ENCODE data around the gene KCNJ6.
"Not testable (repeated sequence)": the region's sequence is repeated elsewhere in the genome, so short reads cannot be mapped to it uniquely, and the experiment has no call there.

KCNJ6 gene, protein sequence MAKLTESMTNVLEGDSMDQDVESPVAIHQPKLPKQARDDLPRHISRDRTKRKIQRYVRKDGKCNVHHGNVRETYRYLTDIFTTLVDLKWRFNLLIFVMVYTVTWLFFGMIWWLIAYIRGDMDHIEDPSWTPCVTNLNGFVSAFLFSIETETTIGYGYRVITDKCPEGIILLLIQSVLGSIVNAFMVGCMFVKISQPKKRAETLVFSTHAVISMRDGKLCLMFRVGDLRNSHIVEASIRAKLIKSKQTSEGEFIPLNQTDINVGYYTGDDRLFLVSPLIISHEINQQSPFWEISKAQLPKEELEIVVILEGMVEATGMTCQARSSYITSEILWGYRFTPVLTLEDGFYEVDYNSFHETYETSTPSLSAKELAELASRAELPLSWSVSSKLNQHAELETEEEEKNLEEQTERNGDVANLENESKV
- long read RNA-seq, donor 1, result 0 reads
- long read RNA-seq, donor 2, result 0 reads
- long read RNA-seq, donor 3, result 0 reads
- long read RNA-seq, donor 4, result 0 reads
- long read RNA-seq, donor 5, result 0 reads
- long read RNA-seq, donor 6, result 0 reads
- long read RNA-seq, donor 7, result 0 reads
- long read RNA-seq, donor 8, result 0 reads

DNA sequence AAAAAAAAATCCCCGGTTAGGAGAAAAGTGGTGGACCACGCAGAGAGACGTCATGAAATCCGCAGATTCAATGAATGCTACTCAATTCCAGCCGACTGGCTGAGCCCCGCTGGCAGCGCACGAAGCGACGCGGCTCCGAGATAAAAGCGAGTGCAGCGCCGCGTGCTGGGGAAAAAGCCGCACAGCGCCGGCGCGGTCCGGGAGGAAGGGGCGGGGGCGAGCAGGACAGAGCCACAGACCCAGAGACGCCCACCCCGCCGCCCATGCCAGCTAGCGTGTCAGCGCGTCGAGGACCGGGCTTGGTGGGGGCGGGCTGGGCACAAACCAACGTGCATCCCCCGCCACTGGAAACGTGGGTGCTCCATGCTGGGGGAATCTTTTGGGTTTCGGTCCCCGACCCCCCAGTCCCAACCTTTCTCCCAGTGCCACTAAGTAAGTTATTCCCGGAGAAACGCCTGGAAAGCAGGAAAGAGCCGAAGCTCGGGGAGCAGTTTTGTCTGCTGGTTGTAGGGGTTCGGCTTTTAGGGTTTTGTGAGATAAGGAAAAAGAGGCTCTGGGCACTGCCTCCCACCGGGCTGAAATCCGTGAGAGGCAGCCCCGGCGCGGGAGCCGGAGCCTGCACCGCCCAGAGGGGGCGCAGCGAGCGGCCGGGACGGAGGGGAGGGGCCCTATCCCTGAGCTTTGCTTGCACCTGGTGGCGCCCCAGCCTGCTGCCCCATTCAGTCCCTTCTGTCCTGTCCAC is at the start of gene KCNJ6:
Gene KCNJ6, minus strand, starts transcription at position 148 of the 742 bp plus-strand sequence. CDS start 75,775 bp downstream, outside the sequence.
- peak; percentile 68 for DNase-seq

GRCh38 chr21:37965088-37965805 is 49.0 kb upstream of the KCNJ6 start:
- DNase-seq, result no peak

GRCh38 chr21:37958537-37958936 is 42.3 kb upstream of the KCNJ6 start:
- DNase-seq, result no peak

GRCh38 chr21:37956772-37957171 is 40.5 kb upstream of the KCNJ6 start:
- no peak for DNase-seq

GRCh38 chr21:37945036-37945435 is 28.8 kb upstream of the KCNJ6 start:
- DNase-seq, result no peak

- DNase-seq, result no peak
Measured at GRCh38 chr21:37944496-37944895, 28.2 kb upstream of the KCNJ6 start.

- DNase-seq, result no peak
Measured at GRCh38 chr21:37940691-37941090, 24.4 kb upstream of the KCNJ6 start.

DNA sequence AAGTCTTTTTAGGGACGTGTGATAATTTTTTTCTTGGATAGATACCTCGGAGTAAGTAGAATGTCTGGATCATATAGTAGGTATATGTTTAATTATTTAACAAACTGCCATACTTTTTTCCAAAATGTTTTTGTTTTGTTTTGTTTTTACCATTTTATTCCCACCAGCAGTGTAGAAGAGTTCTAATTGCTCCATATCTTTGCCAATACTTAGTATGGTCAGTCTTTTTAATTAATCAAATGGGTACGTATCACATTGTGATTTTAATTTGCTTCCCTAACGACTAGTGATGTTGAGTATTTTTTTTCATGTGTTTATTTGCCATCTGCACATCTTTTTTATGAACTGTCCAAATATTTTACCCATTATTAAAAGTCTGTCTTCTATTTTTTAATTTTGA is 23.6 kb upstream of the KCNJ6 start:
- DNase-seq, result no peak

DNA sequence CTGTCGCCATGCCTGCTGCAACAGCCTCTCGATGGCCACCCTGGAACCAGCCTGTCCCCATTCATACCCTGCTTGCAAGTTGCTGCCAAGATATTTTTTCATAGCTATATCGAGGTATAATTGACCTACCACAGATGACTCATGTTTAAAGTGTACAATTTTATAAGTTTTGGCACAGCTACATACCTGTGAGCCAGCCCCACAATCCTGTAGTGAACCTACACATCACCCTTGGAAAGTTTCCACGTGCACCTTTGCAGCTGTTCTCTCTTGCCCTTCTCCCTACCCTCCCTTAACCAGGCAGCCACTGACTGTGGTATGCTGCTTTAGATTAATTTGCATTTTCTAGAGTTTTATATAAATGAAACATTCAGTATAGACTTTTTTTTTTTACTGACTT is 23.0 kb upstream of the KCNJ6 start:
- DNase-seq, result no peak

DNA sequence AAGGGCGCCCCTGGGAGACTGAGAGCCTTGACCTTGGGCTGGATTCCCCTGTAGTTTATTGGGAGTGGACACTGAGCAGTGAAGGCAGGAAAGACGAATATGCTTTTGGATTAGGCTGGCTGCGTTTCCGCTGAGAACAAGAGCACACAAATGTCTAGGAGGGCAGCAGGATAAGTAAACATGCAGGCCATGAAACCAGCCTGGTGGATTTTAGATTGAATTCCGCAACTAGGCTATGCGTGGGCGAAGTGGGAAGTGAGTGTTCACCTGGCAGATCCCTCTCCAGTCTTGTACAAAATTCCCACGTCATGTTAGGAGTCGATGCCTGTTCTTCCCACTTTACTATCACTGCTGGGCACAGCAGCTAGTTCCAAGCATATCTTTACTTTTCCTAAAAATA is 21.4 kb upstream of the KCNJ6 start:
- DNase-seq, result no peak

DNA sequence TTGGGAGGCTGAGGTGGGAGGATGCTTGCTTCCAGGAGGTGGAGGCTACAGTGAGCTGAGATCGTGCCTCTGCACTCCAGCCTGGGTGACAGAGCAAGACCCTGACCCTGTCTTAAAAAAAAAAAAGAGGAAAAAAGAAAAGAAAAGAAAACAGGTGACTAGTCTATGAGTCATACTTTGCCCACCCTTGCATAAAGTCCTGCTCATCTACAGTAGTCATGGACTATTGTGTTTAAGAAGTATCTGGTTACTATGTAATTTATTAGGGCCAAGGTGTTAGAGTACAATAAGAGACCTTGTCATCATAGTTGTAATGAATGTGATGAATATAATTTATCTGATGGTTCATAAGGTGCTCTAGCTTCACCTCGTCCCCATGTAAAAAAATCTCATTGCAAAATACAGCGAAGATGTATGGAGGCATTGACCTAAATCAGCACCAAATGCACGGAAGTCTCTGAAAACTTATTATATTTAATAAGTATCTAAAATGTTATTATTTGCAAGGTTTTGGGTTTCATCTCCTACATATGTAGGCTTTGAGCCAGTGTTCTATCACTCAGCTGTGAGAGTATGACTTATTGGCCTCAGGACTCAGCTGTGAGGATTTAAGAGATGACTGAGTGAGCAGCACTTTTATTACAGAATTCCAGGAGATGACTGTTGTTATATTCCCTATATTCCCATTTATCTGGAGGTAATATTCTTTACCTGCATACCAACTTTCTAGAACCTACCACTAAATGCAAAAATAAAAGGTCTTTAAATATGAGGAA is 19.9 kb upstream of the KCNJ6 start:
- no peak for DNase-seq

GRCh38 chr21:37932936-37933335 is 16.7 kb upstream of the KCNJ6 start:
- DNase-seq, result no peak

- no peak for DNase-seq
Measured at GRCh38 chr21:37927711-37928110, 11.5 kb upstream of the KCNJ6 start.

GRCh38 chr21:37921091-37921490 is 4.8 kb upstream of the KCNJ6 start:
- DNase-seq, result no peak

DNA sequence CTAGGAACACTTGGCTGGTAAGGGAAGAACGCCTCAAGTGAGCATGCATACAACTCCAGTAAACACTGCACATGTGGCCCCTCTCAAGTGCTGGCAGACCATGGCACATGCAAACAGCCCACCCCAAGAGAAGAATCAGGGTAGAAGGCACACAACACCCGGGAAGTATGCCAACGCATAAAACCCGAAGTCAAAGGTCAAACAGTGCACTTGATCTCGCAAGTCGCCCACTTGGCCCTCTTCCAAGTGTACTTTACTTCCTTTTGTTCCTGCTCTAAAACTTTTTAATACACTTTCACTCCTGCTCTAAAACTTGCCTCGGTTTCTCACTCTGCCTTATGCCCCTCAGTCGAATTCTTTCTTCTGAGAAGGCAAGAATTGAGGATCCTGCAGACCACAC is 4.0 kb upstream of the KCNJ6 start:
- DNase-seq, result not testable (repeated sequence)

GRCh38 chr21:37917612-37918011 is 1.4 kb upstream of the KCNJ6 start:
- DNase-seq, result no peak

DNA sequence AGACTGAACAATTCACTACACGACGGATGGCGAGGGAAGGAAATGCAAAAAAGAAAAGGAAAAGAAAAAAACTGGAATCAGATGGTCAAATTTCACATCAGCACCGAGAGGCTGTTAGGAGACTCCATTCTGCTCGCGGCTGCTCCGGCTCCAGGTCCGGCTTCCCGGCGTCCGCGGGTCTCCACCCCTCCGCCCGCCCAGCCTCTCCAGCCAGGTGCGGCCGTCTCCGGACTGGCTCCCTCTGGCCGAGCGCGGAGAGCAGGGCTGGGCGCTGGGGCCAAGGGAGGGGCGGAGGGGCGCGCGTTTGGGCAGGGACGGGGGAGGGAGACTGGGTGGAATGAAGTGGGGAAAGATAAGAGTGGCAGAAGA is 332 bp downstream of the KCNJ6 start:
- peak; percentile 44 for DNase-seq

DNA sequence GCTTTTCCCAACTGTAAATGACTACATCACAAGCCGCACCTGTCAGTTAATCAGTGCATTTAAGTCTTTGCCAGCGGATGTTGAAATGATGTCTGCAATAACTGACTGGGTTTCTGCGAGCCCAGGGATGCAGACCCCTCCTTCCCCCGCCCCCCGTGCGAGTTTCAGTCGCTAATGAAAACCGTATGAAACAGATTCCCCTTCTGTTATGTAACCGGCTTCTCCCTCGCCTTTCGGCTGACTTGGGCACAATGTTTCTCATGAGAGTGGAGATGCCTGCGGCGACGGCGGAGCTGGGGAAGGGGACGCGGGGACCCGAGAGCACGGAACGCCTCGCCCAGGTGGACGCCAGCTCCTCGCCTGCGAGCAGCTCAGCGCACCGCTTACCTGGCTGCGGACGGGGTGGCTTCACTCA is 753 bp downstream of the KCNJ6 start:
- peak; percentile 3 for DNase-seq

DNA sequence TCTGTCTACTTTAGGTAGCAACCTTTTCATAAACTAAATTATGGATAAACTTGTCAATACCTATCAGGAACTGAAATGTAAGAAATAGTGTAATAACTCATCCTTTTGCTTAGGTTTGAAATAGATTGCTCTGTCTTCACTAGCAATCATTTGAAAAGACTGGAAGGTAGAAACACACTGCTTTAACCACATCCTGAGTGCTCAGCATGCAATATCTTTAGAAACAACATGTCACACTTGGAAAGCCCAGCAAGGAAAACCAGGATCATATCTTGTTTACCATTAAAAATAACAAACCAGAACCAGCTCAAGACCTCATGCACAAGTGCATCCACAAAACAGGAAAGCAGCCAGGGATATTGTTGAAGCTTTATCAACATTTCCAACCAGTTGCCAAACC is 3.6 kb downstream of the KCNJ6 start:
- no peak for DNase-seq

GRCh38 chr21:37909936-37910335 is 6.3 kb downstream of the KCNJ6 start:
- no peak for DNase-seq

GRCh38 chr21:37908691-37909090 is 7.6 kb downstream of the KCNJ6 start:
- no peak for DNase-seq

DNA sequence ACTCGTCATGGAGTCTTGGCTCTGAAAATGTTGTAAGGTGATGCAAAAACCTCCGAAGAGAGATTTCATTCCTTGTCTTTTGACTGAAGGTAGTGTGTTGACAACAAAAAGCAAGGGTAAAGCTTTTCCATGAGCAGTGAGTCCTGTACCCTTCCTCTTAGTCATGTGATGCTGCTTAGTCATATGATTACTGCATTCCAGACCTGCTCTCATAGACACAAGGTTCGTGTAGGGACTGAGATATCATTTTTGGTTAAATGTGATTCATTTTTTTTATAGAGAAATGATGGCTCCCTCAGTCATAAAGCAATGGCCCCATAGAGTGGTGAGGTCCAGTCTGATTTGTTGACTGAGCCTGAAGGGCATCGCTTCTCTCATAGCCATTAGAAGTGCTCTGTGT is 9.2 kb downstream of the KCNJ6 start:
- DNase-seq, result no peak

Data from right kidney (tissue), 9 donors.